GM12892 (cell line): ENCODE results near the gene DNAJA3.

Experiments used
- POLR2A ChIP-seq: IDR thresholded peaks from 2 replicates; pipeline ENCODE4 v1.6.1; 2011; ENCODE audit warnings: low read depth, low read length, control low read depth
- POLR2AphosphoS5 ChIP-seq: IDR thresholded peaks from 2 replicates; pipeline ENCODE4 v1.6.1; 2011; ENCODE audit warnings: low read depth, low read length, control low read depth

DNA sequence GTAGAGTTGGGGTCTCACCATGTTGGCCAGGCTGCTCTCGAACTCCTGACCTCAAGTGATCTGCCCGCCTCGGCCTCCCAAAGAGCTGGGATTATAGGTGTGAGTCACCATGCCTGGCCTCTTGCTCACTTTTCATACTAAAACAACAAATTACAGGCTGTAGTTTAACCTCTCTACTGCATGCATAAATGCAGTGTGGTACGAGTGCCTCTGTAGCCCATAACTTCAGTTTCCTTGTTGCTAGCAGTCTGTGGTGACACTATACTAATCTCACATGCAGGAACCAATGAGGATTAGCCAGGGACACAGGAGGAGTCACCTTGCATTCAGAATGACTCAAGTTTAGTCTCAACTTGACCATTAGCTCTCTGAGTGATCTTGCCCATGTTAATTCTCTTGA, 70.6 kb downstream of the DNAJA3 start:
- TF ChIP-seq POLR2AphosphoS5, result no peak
- TF ChIP-seq POLR2A, result no peak
